Neural cell (in vitro differentiated cells): ENCODE data around the gene FEN1.

ENCODE experiments used
- CTCF ChIP-seq: fragments of 450-650 bp; IDR thresholded peaks from 2 replicates; pipeline ENCODE4 v1.5.1; 2014; ENCODE audit warnings: antibody characterized with exemption, mild to moderate bottlenecking, moderate library complexity; ENCODE audit not compliant: poor library complexity, severe bottlenecking
- EP300 ChIP-seq: fragments of 450-650 bp; conservative IDR thresholded peaks from 2 replicates; pipeline ENCODE4 v1.6.1; 2014; ENCODE audit warnings: antibody characterized with exemption, mild to moderate bottlenecking, moderate library complexity; ENCODE audit not compliant: poor library complexity, severe bottlenecking
- EZH2 ChIP-seq: fragments of 200-600, 300-800 bp; shearing (Covaris generic), sonication (generic); IDR thresholded peaks from 2 replicates; pipeline ENCODE4 v1.6.1; 2014; ENCODE audit warnings: antibody characterized with exemption, low read length, borderline replicate concordance, mild to moderate bottlenecking; ENCODE audit not compliant: insufficient read depth, poor library complexity, severe bottlenecking
- POLR2AphosphoS5 ChIP-seq: IDR thresholded peaks from 2 replicates; pipeline ENCODE4 v1.6.1; 2012
- RAD21 ChIP-seq: fragments of 450-650 bp; conservative IDR thresholded peaks from 2 replicates; pipeline ENCODE4 v1.6.1; 2014; ENCODE audit warnings: antibody characterized with exemption, mild to moderate bottlenecking, moderate library complexity
- SMC3 ChIP-seq: fragments of 450-650 bp; conservative IDR thresholded peaks from 2 replicates; pipeline ENCODE4 v1.6.1; 2014; ENCODE audit warnings: antibody characterized with exemption, mild to moderate bottlenecking, moderate library complexity; ENCODE audit not compliant: poor library complexity
- TAF1 ChIP-seq: IDR thresholded peaks from 2 replicates; pipeline ENCODE4 v1.6.1; 2012; ENCODE audit warnings: low read depth
- TF ChIP-seq, protein P1 (sequence below): IDR thresholded peaks from 2 replicates; pipeline ENCODE4 v1.6.1; 2012; ENCODE audit warnings: borderline replicate concordance

- TF ChIP-seq SMC3 (no peak), EZH2 (no peak), CTCF (no peak), EP300 (no peak), RAD21 (no peak), TAF1 (no peak), POLR2AphosphoS5 (no peak)
- TF ChIP-seq, protein P1, sequence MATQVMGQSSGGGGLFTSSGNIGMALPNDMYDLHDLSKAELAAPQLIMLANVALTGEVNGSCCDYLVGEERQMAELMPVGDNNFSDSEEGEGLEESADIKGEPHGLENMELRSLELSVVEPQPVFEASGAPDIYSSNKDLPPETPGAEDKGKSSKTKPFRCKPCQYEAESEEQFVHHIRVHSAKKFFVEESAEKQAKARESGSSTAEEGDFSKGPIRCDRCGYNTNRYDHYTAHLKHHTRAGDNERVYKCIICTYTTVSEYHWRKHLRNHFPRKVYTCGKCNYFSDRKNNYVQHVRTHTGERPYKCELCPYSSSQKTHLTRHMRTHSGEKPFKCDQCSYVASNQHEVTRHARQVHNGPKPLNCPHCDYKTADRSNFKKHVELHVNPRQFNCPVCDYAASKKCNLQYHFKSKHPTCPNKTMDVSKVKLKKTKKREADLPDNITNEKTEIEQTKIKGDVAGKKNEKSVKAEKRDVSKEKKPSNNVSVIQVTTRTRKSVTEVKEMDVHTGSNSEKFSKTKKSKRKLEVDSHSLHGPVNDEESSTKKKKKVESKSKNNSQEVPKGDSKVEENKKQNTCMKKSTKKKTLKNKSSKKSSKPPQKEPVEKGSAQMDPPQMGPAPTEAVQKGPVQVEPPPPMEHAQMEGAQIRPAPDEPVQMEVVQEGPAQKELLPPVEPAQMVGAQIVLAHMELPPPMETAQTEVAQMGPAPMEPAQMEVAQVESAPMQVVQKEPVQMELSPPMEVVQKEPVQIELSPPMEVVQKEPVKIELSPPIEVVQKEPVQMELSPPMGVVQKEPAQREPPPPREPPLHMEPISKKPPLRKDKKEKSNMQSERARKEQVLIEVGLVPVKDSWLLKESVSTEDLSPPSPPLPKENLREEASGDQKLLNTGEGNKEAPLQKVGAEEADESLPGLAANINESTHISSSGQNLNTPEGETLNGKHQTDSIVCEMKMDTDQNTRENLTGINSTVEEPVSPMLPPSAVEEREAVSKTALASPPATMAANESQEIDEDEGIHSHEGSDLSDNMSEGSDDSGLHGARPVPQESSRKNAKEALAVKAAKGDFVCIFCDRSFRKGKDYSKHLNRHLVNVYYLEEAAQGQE: no peak
Observed at GRCh38 chr11:61802605-61803004, 9.9 kb downstream of the FEN1 start.
